OCI-LY7 (cell line): Measurements from ENCODE around the gene EFCAB5. TPM values are rescaled to one million over a fixed set of nuclear protein-coding genes. Genes with fewer than 3 reads are reported as not detected.
A peak's percentile ranks its signal among the peaks of the same experiment; 100 is the strongest.
"Not testable (repeated sequence)": the region's sequence is repeated elsewhere in the genome, so short reads cannot be mapped to it uniquely, and the experiment has no call there.

Experiments
- BruUV-seq: library from RNA; stranded (reverse); fragments of 400-500 nt; replicated peaks from 2 replicates; lab custom pipeline; 2021; lab: Mats Ljungman, UMichigan
- CTCF ChIA-PET: fragments of 300-600 bp; sonication (Branson Sonifier 250); formaldehyde crosslinking; loops from one replicate; lab custom pipeline; 2022; ENCODE audit warnings: antibody characterized with exemption; ENCODE audit not compliant: unreplicated experiment; lab: Charles Lee
- POLR2A ChIA-PET: fragments of 300-600 bp; sonication (Branson Sonifier 250); formaldehyde crosslinking; loops from one replicate; lab custom pipeline; 2022; ENCODE audit warnings: antibody characterized with exemption; lab: Charles Lee
- DNase-seq: peaks from one replicate; pipeline ENCODE4 v3.0.0-alpha.2; 2015; ENCODE audit warnings: low spot score
- H2AFZ ChIP-seq: fragments of 200-600 bp; sonication (generic), shearing (Covaris generic); 2 replicates; pipeline ENCODE4 v1.6.1; 2014; ENCODE audit warnings: mild to moderate bottlenecking, antibody characterized with exemption, low read length, moderate library complexity
- H3K27ac ChIP-seq: fragments of 200-600 bp; sonication (generic); 2 replicates; pipeline ENCODE4 v1.5.1; 2014; ENCODE audit warnings: mixed run types, low read depth, mild to moderate bottlenecking, moderate library complexity, low read length, inconsistent platforms; ENCODE audit not compliant: poor library complexity, severe bottlenecking
- H3K36me3 ChIP-seq: fragments of 200-600 bp; sonication (generic); 2 replicates; pipeline ENCODE4 v1.6.1; 2014; ENCODE audit warnings: mild to moderate bottlenecking, antibody characterized with exemption, low read length, moderate library complexity, mixed read lengths; ENCODE audit not compliant: insufficient read depth
- H3K4me1 ChIP-seq: fragments of 200-600 bp; sonication (generic); 2 replicates; pipeline ENCODE4 v1.5.1; 2014; ENCODE audit warnings: mild to moderate bottlenecking, low read length; ENCODE audit not compliant: insufficient read depth, poor library complexity, severe bottlenecking
- H3K4me2 ChIP-seq: fragments of 200-600 bp; sonication (generic); 2 replicates; pipeline ENCODE4 v1.6.1; 2014; ENCODE audit warnings: mild to moderate bottlenecking, low read length
- H3K4me3 ChIP-seq: fragments of 200-600 bp; sonication (generic); 2 replicates; pipeline ENCODE4 v1.5.1; 2014; ENCODE audit warnings: mild to moderate bottlenecking, low read depth, low read length; ENCODE audit not compliant: poor library complexity, severe bottlenecking
- H3K79me2 ChIP-seq: fragments of 200-600 bp; sonication (generic); 2 replicates; pipeline ENCODE4 v1.6.1; 2016; ENCODE audit warnings: low read depth, mild to moderate bottlenecking, low read length, moderate library complexity, mixed read lengths; ENCODE audit not compliant: insufficient read depth
- H3K9me2 ChIP-seq: fragments of 200-600 bp; sonication (generic); 2 replicates; pipeline ENCODE4 v1.6.1; 2016; ENCODE audit warnings: mild to moderate bottlenecking, low read length, mixed read lengths; ENCODE audit not compliant: insufficient read depth
- H3K9me3 ChIP-seq: fragments of 200-600 bp; sonication (generic); 2 replicates; pipeline ENCODE4 v1.6.1; 2014; ENCODE audit warnings: mild to moderate bottlenecking, mixed run types, low read length, mixed read lengths
- H4K20me1 ChIP-seq: fragments of 200-600 bp; sonication (generic); 2 replicates; pipeline ENCODE4 v1.6.1; 2014; ENCODE audit warnings: mild to moderate bottlenecking, antibody characterized with exemption, low read length, moderate library complexity, mixed read lengths; ENCODE audit not compliant: insufficient read depth
- CTCF ChIP-seq: fragments of 200-600 bp; sonication (generic); conservative IDR thresholded peaks from 2 replicates; pipeline ENCODE4 v1.5.1; 2014; ENCODE audit warnings: mild to moderate bottlenecking, antibody characterized with exemption, low read length, moderate library complexity, mixed read lengths
- EZH2phosphoT487 ChIP-seq: fragments of 200-600 bp; sonication (generic); IDR thresholded peaks from 2 replicates; pipeline ENCODE4 v1.6.1; 2018; ENCODE audit warnings: low read depth, borderline replicate concordance, mild to moderate bottlenecking, mixed run types, antibody characterized with exemption, low read length, moderate library complexity, mixed read lengths
- intact Hi-C: fragments of 100-400 bp; cut with micrococcal nuclease; formaldehyde crosslinking; loops from one replicate; pipeline ENCODE4 v1.10.0; 2022; ENCODE audit not compliant: unreplicated experiment
- total RNA-seq, 2 experiments: library from RNA; depleted of rRNA in 1 of 2; stranded (reverse); fragments of >200 nt in 1 of 2; shearing (Covaris generic) in 1 of 2; gene quantifications; 2 replicates each; pipeline ENCODE4 v1.2.3, GENCODE V29; 2014 to 2022

The EFCAB5 gene
- total RNA-seq, 2 experiments from 2014 or later, result 1.9 to 2.2 TPM

- DNase-seq, result no peak
- no peak overlapping the region for H3K4me3 ChIP-seq
- no TSS peak for BruUV-seq
- intact Hi-C loops, result no loop called here
- H3K27ac ChIP-seq, result no peak overlapping the region
- ChIA-PET CTCF (no interaction called here), POLR2A (no interaction called here)
- no peak overlapping the region for H3K4me2 ChIP-seq
- no peaks in the 10 kb centered on the region for H3K36me3 ChIP-seq
- H2AFZ ChIP-seq, result no peak overlapping the region
- H3K79me2 ChIP-seq, result no peaks in the 10 kb centered on the region
- H3K9me2 ChIP-seq, result no peaks in the 10 kb centered on the region
- H4K20me1 ChIP-seq, result no peaks in the 10 kb centered on the region
- peaks cover 12% of the 10 kb centered on the region for H3K4me1 ChIP-seq
- peaks cover 18% of the 10 kb centered on the region for H3K9me3 ChIP-seq
- TF ChIP-seq CTCF, result no peak
- TF ChIP-seq EZH2phosphoT487, result no peak
These were observed 8.3 kb downstream of the EFCAB5 start for GRCh38 chr17:29949696-29950095.

GRCh38 chr17:29954405-29954804 is 13.0 kb downstream of the EFCAB5 start:
- Histone ChIP-seq H3K27ac (no peak overlapping the region), H2AFZ (no peak overlapping the region), H3K9me2 (no peaks in the 10 kb centered on the region), H3K4me2 (no peak overlapping the region), H3K4me3 (no peak overlapping the region), H3K79me2 (no peaks in the 10 kb centered on the region), H4K20me1 (no peaks in the 10 kb centered on the region), H3K4me1 (no peaks in the 10 kb centered on the region), H3K36me3 (no peaks in the 10 kb centered on the region), H3K9me3 (peaks cover 19% of the 10 kb centered on the region)
- ChIA-PET CTCF (no interaction called here), POLR2A (no interaction called here)
- peak; percentile 15 for DNase-seq
- no TSS peak for BruUV-seq
- intact Hi-C loops, result no loop called here
- peak; percentile 58 for TF ChIP-seq CTCF
- TF ChIP-seq EZH2phosphoT487, result no peak

GRCh38 chr17:29956225-29956624 is 14.8 kb downstream of the EFCAB5 start:
- Histone ChIP-seq H3K4me3 (no peak overlapping the region), H3K4me2 (no peak overlapping the region), H3K9me3 (peaks cover 19% of the 10 kb centered on the region), H3K4me1 (no peaks in the 10 kb centered on the region), H3K36me3 (no peaks in the 10 kb centered on the region), H3K27ac (no peak overlapping the region), H4K20me1 (no peaks in the 10 kb centered on the region), H3K9me2 (no peaks in the 10 kb centered on the region), H3K79me2 (no peaks in the 10 kb centered on the region), H2AFZ (no peak overlapping the region)
- POLR2A ChIA-PET, result interaction anchor here (0.8 kb wide), 1 partner anchor 25 kb away, joined by 3 read pairs; no protein-coding TSS in a partner anchor
- no TSS peak for BruUV-seq
- TF ChIP-seq CTCF (no peak), EZH2phosphoT487 (no peak)
- no peak for DNase-seq
- CTCF ChIA-PET, result no interaction called here
- intact Hi-C loops, result no loop called here

- H3K4me3 ChIP-seq, H3K36me3 ChIP-seq, H3K9me2 ChIP-seq, intact Hi-C loops, DNase-seq, CTCF ChIA-PET, H3K4me1 ChIP-seq, H3K79me2 ChIP-seq, H2AFZ ChIP-seq, H4K20me1 ChIP-seq, BruUV-seq, H3K27ac ChIP-seq, H3K4me2 ChIP-seq: not testable (repeated sequence)
- peaks cover 19% of the 10 kb centered on the region for H3K9me3 ChIP-seq
- POLR2A ChIA-PET, result interaction anchor here (0.5 kb wide), 1 partner anchor 895 kb away, joined by 3 read pairs; no protein-coding TSS in a partner anchor
These were observed 16.1 kb downstream of the EFCAB5 start for GRCh38 chr17:29957488-29957887.
